Prostate gland (tissue), 2 donors: ENCODE results near the gene TNFSF4.

Experiments
- POLR2A ChIP-seq: fragments of 450-650 bp; IDR thresholded peaks from one replicate; pipeline ENCODE4 v1.6.1; 2016; ENCODE audit warnings: antibody characterized with exemption, mild to moderate bottlenecking
- POLR2AphosphoS5 ChIP-seq: sonication (generic); formaldehyde crosslinking; IDR thresholded peaks from one replicate; pipeline ENCODE4 v1.6.1; 2017; ENCODE audit warnings: antibody characterized with exemption
- TF ChIP-seq, protein P1 (sequence below), 4 experiments: fragments of 200-600 bp in 2 of 4; fragments of 450-650 bp in 2 of 4; sonication (generic) in 2 of 4; IDR thresholded peaks; 1 replicate in 3 of 4; 2 replicates in 1 of 4; pipeline ENCODE4 v1.5.1; 2016 to 2019; ENCODE audit warnings: antibody characterized with exemption in 4 of 4, mild to moderate bottlenecking in 2 of 4, moderate library complexity in 2 of 4

DNA sequence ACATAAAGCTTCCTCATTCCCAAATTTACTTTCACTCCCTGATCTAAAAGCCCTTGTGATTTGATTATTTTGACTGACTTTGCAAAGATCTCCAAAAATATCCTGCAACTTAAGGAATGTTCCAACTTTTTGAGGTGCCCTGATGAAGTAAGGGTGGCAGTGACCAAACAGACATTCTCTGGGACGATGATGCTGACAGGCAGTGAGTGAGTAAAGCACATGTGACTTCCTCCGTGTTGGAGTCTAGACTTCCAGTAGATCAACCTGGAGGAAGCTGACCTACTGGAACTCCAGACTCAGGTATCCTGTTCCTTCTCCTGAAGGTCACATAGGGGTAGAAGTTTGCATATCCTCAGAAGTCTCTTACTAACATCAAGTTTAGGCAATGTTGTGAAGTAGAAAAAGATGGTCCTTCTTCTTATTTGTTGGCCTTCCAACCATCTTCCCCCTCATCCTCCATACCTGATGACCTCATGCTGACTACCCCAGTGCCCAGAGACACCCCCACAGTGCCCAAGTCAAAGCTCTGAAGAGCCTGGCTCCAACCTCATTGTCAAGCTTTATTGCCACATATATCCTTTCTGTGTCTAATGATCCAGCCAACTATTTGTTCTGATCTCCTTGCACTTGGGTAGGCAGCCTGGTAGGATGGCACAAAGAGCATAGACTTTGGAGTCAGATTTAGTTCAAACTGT is 16.0 kb downstream of the TNFSF4 start:
- TF ChIP-seq, protein P1, sequence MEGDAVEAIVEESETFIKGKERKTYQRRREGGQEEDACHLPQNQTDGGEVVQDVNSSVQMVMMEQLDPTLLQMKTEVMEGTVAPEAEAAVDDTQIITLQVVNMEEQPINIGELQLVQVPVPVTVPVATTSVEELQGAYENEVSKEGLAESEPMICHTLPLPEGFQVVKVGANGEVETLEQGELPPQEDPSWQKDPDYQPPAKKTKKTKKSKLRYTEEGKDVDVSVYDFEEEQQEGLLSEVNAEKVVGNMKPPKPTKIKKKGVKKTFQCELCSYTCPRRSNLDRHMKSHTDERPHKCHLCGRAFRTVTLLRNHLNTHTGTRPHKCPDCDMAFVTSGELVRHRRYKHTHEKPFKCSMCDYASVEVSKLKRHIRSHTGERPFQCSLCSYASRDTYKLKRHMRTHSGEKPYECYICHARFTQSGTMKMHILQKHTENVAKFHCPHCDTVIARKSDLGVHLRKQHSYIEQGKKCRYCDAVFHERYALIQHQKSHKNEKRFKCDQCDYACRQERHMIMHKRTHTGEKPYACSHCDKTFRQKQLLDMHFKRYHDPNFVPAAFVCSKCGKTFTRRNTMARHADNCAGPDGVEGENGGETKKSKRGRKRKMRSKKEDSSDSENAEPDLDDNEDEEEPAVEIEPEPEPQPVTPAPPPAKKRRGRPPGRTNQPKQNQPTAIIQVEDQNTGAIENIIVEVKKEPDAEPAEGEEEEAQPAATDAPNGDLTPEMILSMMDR (IDR thresholded peaks at IDR 0.05) = no peak
- TF ChIP-seq POLR2A = no peak
- TF ChIP-seq POLR2AphosphoS5 = no peak
